Heart left ventricle (tissue), 13 donors: ENCODE data around the gene PADI6.

Source experiments
- CTCF ChIP-seq, 12 donors: fragments of 200-600 bp; sonication (generic) in 4 of 12; IDR thresholded peaks; one replicate each; pipeline versions ENCODE4 v1.5.0 to v1.8.0; 2018 to 2022; ENCODE audit warnings: antibody characterized with exemption in 12 of 12, mild to moderate bottlenecking in 5 of 12
- POLR2A ChIP-seq, 2 donors: fragments of 450-650 bp; IDR thresholded peaks; one replicate each; pipeline ENCODE4 v1.6.1; 2017; ENCODE audit warnings: antibody characterized with exemption in 2 of 2, mild to moderate bottlenecking in 2 of 2, moderate library complexity in 2 of 2
- donor health status: ischemic (EF 13 %, LVEDD 7.1; RV severe dilation, severe dysfunction).
- donor health status: DM: no; HTN: yes; CAD: no.
- donor health status: DM: no; HTN: no; CAD: no.
- donor health status: ischemic (EF 25% LVEDD 6.9; RV normal size, moderate dysfunction).
- donor health status: ischemic (EF 25% LVEDD 5.7; RV mildly dilated, moderate dysfunction).
- donor health status: ischemic (EF 35%, LVEDD 5.7; RV mildly dilated, moderate dysfunction).
- donor health status: nonischemic (EF 11% LVEDD 7.7; RV severe dilation, severe dysfunction).
- donor health status: DM: yes; HTN: yes; CAD: no.
- donor health status: PGD.
- donor health status: ischemic (EF 29% LVEDD 5.4; RV normal size, mild dysfunction).
- donor health status: nonischemic (EF 23%, LVEDD 6.1; RV moderate dilation, normal function).

GRCh38 chr1:17416389-17416788 is 44.4 kb downstream of the PADI6 start:
- TF ChIP-seq CTCF (IDR thresholded peaks at IDR 0.05) (no peak), POLR2A (IDR thresholded peaks at IDR 0.05) (no peak)
